Measurements from ENCODE around the gene BANF2.

BANF2 gene

GRCh38 chr20:17709361-17710293 lies 9.9 kb downstream of the BANF2 start:
- Histone ChIP-seq H3K4me1 (ENCODE audit: low read length) (peaks cover 25% of the 10 kb centered on the region), H3K9ac (ENCODE audit: low read length) (no peak overlapping the region), H4K20me1 (ENCODE audit: insufficient read depth, low read length) (no peaks in the 10 kb centered on the region), H3K9me2 (replicated peaks; ENCODE audit: insufficient read depth, low read length) (no peaks in the 10 kb centered on the region), H3K27ac (ENCODE audit: low read length) (no peak overlapping the region), H3K27me3 (replicated peaks; ENCODE audit: insufficient read depth, low read length) (no peaks in the 10 kb centered on the region), H3K79me2 (ENCODE audit: low read length) (no peaks in the 10 kb centered on the region), H3K36me3 (replicated peaks; ENCODE audit: insufficient read depth, low read length) (no peaks in the 10 kb centered on the region), H3K4me2 (ENCODE audit: low read depth, low read length) (no peak overlapping the region), H3F3A (ENCODE audit: insufficient read depth, low read length) (peaks cover 12% of the 10 kb centered on the region), H3K9me3 (replicated peaks; ENCODE audit: insufficient read depth, low read length) (no peaks in the 10 kb centered on the region), H2AFZ (ENCODE audit: low read length) (no peak overlapping the region), H3K4me3 (ENCODE audit: low read length) (no peak overlapping the region)
- TF ChIP-seq EZH2 (optimal IDR thresholded peaks at IDR 0.05; ENCODE audit: low read depth, low read length) (no peak), CTCF (IDR thresholded peaks at IDR 0.05; ENCODE audit: low read length) (no peak), EZH2phosphoT487 (IDR thresholded peaks at IDR 0.05; ENCODE audit: low read length) (no peak)
- no peak for DNase-seq

GRCh38 chr20:17710379-17711266 lies 10.9 kb downstream of the BANF2 start:
- Histone ChIP-seq H3K4me3 (ENCODE audit: low read length) (no peak overlapping the region), H3K4me1 (ENCODE audit: low read length) (peaks cover 25% of the 10 kb centered on the region)

GRCh38 chr20:17711267-17711627 lies 11.5 kb downstream of the BANF2 start:
- DNase-seq = no peak
- Histone ChIP-seq H3K36me3 (replicated peaks; ENCODE audit: insufficient read depth, low read length) (no peaks in the 10 kb centered on the region), H3K4me3 (ENCODE audit: low read length) (no peak overlapping the region), H3K4me1 (ENCODE audit: low read length) (peaks cover 25% of the 10 kb centered on the region), H2AFZ (ENCODE audit: low read length) (no peak overlapping the region), H3K79me2 (ENCODE audit: low read length) (no peaks in the 10 kb centered on the region), H3K9ac (ENCODE audit: low read length) (no peak overlapping the region), H3K27ac (ENCODE audit: low read length) (no peak overlapping the region), H3K9me2 (replicated peaks; ENCODE audit: insufficient read depth, low read length) (no peaks in the 10 kb centered on the region), H3K27me3 (replicated peaks; ENCODE audit: insufficient read depth, low read length) (no peaks in the 10 kb centered on the region), H3K9me3 (replicated peaks; ENCODE audit: insufficient read depth, low read length) (no peaks in the 10 kb centered on the region), H3K4me2 (ENCODE audit: low read depth, low read length) (no peak overlapping the region), H4K20me1 (ENCODE audit: insufficient read depth, low read length) (no peaks in the 10 kb centered on the region), H3F3A (ENCODE audit: insufficient read depth, low read length) (peaks cover 12% of the 10 kb centered on the region)
- TF ChIP-seq CTCF (IDR thresholded peaks at IDR 0.05; ENCODE audit: low read length) = no peak
- TF ChIP-seq EZH2phosphoT487 (IDR thresholded peaks at IDR 0.05; ENCODE audit: low read length) = no peak
- no peak for TF ChIP-seq EZH2 (optimal IDR thresholded peaks at IDR 0.05; ENCODE audit: low read depth, low read length)

More at GRCh38 chr20:17710379-17711266, 10.9 kb downstream of the BANF2 start:
- no peak overlapping the region for H3K4me2 ChIP-seq (ENCODE audit: low read depth, low read length)
- TF ChIP-seq EZH2 (optimal IDR thresholded peaks at IDR 0.05; ENCODE audit: low read depth, low read length) (no peak), EZH2phosphoT487 (IDR thresholded peaks at IDR 0.05; ENCODE audit: low read length) (no peak), CTCF (IDR thresholded peaks at IDR 0.05; ENCODE audit: low read length) (no peak)
- no peaks in the 10 kb centered on the region for H3K9me2 ChIP-seq (replicated peaks; ENCODE audit: insufficient read depth, low read length)
- peaks cover 12% of the 10 kb centered on the region for H3F3A ChIP-seq (ENCODE audit: insufficient read depth, low read length)
- H3K79me2 ChIP-seq (ENCODE audit: low read length) = no peaks in the 10 kb centered on the region
- H3K27me3 ChIP-seq (replicated peaks; ENCODE audit: insufficient read depth, low read length) = no peaks in the 10 kb centered on the region
- H4K20me1 ChIP-seq (ENCODE audit: insufficient read depth, low read length) = no peaks in the 10 kb centered on the region
- H3K27ac ChIP-seq (ENCODE audit: low read length) = no peak overlapping the region
- no peak overlapping the region for H2AFZ ChIP-seq (ENCODE audit: low read length)
- no peaks in the 10 kb centered on the region for H3K9me3 ChIP-seq (replicated peaks; ENCODE audit: insufficient read depth, low read length)
- no peak overlapping the region for H3K9ac ChIP-seq (ENCODE audit: low read length)
- no peaks in the 10 kb centered on the region for H3K36me3 ChIP-seq (replicated peaks; ENCODE audit: insufficient read depth, low read length)
- no peak for DNase-seq
